C4-2B (cell line): Measurements from ENCODE around the gene MINDY4.

Experiments
- H3K27ac ChIP-seq: fragments of 450-650 bp; 2 replicates; pipeline ENCODE4 v1.5.1; 2017
- ZFX ChIP-seq: fragments of 450-650 bp; IDR thresholded peaks from 2 replicates; pipeline ENCODE4 v1.6.1; 2017
- TF ChIP-seq, protein P1 (sequence below): fragments of 450-650 bp; conservative IDR thresholded peaks from 2 replicates; pipeline ENCODE4 v1.5.1; 2017; ENCODE audit warnings: mild to moderate bottlenecking

Gene MINDY4

DNA sequence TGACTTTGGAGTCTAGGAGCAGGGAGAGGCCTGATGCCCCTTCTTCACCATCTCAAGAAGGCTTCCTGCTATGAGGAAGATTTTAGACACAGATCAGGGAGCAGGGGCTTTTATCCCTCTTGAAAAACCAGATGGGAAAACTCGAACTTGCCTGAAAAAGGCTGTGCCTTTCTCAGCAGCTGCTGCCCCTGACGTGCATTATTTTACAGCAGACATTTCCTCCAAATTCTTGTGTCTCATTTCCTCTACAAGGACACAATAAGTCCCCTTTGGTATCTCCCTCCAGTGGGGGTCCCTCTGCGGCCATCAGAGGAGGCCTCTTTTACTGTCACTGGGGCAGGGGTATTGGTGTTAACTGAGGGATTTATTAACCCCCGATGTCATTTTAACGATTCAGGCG is 102.4 kb downstream of the MINDY4 start:
- no peak overlapping the region for H3K27ac ChIP-seq

DNA sequence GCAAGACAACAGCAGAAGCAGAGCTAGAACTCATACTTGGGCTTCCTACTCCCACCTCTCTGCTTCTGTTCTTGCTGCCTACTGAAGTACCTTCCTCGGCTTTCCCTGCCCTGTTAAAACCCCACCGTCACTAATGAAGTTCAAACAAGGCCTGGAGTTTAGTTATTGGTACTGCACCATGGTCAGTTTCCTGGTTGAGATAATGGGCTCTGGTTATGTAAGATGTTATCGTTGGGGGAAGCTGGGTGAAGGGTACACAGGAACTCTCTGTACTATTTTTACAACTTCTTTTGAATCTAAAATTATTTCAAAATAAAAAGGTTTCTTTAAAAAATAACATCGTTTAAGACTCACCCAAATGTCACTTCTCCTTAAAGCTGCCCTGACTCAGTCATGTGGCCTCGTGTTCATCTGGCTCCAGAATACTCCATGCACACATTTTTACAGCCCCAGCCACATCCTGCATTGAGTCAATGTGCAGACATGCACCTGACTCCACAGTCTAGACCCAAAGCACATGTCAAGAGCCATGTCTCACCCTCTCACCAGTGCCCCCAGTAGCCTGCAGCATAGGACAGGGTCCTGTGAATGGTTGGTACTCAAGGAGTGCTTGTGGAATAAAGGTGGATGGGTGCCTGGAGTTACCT is 103.6 kb downstream of the MINDY4 start:
- no peak for TF ChIP-seq ZFX
- TF ChIP-seq, protein P1, sequence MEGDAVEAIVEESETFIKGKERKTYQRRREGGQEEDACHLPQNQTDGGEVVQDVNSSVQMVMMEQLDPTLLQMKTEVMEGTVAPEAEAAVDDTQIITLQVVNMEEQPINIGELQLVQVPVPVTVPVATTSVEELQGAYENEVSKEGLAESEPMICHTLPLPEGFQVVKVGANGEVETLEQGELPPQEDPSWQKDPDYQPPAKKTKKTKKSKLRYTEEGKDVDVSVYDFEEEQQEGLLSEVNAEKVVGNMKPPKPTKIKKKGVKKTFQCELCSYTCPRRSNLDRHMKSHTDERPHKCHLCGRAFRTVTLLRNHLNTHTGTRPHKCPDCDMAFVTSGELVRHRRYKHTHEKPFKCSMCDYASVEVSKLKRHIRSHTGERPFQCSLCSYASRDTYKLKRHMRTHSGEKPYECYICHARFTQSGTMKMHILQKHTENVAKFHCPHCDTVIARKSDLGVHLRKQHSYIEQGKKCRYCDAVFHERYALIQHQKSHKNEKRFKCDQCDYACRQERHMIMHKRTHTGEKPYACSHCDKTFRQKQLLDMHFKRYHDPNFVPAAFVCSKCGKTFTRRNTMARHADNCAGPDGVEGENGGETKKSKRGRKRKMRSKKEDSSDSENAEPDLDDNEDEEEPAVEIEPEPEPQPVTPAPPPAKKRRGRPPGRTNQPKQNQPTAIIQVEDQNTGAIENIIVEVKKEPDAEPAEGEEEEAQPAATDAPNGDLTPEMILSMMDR, result no peak
- no peak overlapping the region for H3K27ac ChIP-seq

More for the DNA sequence above, 102.4 kb downstream of the MINDY4 start:
- TF ChIP-seq, protein P1, result no peak
- no peak for TF ChIP-seq ZFX

DNA sequence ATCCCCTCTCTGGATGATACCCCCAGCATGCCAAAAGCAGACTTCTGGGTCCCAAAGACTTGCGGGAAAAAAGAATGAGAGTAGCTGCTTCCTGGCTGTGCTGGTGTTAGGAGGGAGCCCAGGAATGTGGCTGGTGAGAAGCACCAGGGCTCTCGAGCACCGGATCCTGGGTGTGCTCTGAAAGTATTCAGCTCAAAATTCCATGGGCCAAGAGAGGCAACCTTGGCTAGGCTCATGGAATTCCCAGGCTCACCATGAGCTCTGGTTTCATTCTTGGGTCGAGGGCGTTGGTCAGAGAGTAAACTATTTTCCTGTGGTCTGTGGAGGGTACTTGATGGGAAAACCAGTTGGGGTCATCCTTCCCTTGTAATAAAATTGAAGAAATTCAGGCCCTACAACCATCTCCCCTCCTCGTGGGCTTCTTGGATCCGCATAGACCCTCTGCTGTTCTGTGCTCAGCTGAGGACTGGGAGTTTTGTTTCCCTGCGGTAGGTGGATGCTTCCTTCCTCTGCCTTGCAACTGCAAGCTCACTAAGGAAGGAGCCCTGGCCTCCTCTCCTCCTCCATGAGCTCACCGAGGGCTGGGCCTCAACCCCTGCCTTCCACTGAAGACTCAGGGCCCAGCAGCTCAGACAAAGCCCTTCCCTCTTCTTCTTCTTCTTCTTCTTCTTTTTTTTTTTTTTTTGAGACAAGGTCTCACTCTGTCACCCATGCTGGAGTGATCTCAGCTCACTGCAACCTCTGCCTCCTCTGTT is 106.0 kb downstream of the MINDY4 start:
- TF ChIP-seq ZFX, result no peak
- TF ChIP-seq, protein P1, result no peak
- H3K27ac ChIP-seq, result no peak overlapping the region

DNA sequence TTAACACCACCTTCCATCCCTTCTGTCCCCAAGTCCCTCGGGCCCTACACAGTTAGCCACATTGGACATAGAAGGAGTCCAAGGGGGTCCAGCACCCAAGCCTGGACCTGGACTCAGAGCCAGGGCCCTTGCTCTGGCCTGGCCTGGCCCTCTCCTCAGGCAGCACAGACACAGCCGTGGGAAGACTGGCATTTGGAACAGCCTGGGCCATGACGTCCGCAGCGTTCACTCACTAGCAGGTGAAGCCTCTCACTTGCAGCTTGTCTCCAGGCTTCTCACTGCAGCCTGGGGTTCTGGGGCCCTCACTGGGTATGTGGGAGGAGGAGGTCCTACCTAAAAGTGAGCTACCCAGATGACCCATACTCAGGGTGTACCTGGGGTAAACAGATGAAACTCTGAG is 106.8 kb downstream of the MINDY4 start:
- H3K27ac ChIP-seq, result no peak overlapping the region
- TF ChIP-seq, protein P1, result no peak

DNA sequence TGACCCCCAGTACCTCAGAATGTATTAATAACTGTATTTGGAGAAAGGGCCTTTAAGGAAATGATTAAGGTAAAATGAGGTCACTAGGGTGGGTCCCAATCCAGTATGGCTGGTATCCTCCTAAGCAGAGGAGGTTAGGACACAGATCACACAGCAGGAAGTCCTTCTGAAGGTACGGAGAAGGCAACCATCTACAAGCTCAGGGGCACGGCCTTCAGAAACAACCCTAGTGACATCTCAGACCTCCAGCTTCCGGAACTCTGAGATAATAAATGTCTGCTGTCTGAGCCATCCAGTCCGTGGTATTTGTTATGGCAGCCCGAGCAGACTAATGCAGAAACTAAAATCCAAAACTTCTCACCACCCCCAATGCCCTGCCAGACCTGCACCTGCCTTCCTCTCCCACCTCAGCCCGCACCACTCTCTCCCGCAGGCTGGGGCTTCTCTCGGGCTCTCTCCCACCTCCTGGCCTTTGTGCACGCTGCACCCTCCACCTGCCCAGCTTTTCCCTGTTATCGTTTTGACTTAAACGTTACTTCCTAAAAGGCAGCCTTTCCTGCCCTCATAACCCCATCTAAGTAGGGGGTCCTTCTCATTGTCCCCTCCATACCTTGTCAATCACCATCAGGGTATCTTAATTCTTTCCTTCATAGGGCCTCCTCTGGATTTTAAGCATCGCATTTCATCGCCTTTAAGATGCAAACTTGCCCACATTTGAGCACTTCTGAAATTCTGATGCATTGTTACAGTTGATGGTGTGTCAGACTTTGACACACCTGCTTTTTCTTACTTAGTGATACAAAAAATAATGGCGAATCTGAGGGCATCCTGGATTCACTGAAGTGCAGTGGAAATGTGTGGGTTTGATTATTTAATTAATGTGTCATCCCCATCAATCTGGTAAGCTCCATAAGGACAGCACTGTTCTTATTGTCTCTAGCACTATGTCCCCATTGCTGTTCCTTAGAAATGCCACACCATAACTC is 108.2 kb downstream of the MINDY4 start:
- no peak overlapping the region for H3K27ac ChIP-seq
- TF ChIP-seq, protein P1, result no peak
- TF ChIP-seq ZFX, result no peak

DNA sequence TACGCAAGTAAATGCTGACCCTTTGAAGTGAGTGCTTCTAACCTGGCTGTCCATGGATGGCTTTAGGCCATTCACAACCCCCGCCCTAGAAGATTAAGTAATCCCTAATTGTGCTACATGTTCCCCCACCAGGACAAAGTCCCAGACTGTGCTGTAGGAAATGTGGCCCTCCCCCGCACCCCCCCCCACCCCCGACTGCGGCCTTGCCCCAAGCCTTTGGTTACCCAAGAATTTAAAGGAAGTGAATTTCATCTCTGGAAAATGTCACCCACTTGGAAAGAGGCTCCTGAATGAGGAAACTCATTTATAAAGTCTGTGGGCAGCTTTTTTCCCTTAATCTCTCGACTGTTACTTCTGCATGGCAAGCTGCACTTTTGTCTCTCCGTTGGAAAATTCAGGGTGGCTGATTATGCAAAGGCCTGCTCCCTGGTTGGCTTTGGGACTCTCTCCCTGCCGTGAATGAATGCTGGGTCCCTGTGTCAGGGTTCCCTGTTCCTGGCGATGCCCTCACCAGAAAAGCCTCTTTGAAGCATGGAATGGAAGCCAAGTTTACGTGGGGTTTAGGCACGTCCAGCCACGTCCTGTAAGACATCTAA is 109.0 kb downstream of the MINDY4 start:
- H3K27ac ChIP-seq, result no peak overlapping the region
- TF ChIP-seq ZFX, result no peak
- TF ChIP-seq, protein P1, result no peak
